Astrocyte of the cerebellum (primary cell): ENCODE measurements around the gene C16orf96.
"Not testable (repeated sequence)": the region's sequence is repeated elsewhere in the genome, so short reads cannot be mapped to it uniquely, and the experiment has no call there.

Source experiments
- DNase-seq: peaks from one replicate; pipeline ENCODE4 v3.0.0-alpha.2; 2011; ENCODE audit warnings: low read depth
- H3K4me3 ChIP-seq: 2 replicates; pipeline ENCODE4 v1.5.1; 2011; ENCODE audit warnings: mild to moderate bottlenecking, low read depth, low read length, moderate library complexity
- in situ Hi-C: cut with HindIII; loops from 2 replicates; pipeline ENCODE4 v1.10.0; 2017; ENCODE audit warnings: low sequenced_read_pairs
- TF ChIP-seq, protein P1 (sequence below): IDR thresholded peaks from 2 replicates; pipeline ENCODE4 v1.5.1; 2012; ENCODE audit warnings: low read length, low read depth, moderate library complexity, mild to moderate bottlenecking; ENCODE audit errors: missing control alignments

C16orf96 gene

DNA sequence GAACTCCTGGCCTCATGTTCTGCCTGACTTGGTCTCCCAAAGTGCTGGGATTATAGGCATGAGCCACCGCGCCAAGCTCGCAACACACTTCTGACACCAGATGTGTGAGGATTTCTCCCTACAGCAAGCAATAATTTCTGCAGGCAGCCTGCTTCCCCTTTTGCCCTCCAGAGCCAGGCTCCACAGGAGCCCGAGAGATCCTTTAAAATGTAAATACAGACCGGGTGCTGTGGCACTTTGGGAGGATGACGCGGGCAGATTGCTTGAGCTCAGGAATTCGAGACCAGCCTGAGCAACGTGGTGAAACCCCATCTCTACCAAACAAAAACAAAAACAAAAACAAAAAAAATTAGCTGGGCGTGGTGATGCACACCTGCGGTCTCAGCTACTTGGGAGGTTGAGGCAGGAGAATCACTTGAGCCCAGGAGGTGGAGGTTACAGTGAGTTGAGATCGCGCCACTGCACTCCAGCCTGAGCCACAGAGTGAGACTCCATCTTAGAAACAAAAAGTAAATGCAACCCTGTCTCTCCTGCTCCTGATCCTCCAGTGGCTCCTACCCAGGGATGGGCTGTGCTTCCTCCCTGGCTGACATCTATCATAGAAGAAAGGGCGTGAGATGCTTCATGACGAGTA lies 14.7 kb downstream of the C16orf96 start:
- TF ChIP-seq, protein P1, sequence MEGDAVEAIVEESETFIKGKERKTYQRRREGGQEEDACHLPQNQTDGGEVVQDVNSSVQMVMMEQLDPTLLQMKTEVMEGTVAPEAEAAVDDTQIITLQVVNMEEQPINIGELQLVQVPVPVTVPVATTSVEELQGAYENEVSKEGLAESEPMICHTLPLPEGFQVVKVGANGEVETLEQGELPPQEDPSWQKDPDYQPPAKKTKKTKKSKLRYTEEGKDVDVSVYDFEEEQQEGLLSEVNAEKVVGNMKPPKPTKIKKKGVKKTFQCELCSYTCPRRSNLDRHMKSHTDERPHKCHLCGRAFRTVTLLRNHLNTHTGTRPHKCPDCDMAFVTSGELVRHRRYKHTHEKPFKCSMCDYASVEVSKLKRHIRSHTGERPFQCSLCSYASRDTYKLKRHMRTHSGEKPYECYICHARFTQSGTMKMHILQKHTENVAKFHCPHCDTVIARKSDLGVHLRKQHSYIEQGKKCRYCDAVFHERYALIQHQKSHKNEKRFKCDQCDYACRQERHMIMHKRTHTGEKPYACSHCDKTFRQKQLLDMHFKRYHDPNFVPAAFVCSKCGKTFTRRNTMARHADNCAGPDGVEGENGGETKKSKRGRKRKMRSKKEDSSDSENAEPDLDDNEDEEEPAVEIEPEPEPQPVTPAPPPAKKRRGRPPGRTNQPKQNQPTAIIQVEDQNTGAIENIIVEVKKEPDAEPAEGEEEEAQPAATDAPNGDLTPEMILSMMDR = no peak
- no peak for DNase-seq
- no peak overlapping the region for H3K4me3 ChIP-seq
- in situ Hi-C loops = no loop called here

GRCh38 chr16:4572715-4573114 lies 16.6 kb downstream of the C16orf96 start:
- in situ Hi-C loops = no loop called here
- no peak for DNase-seq
- TF ChIP-seq, protein P1 = no peak
- no peak overlapping the region for H3K4me3 ChIP-seq

DNA sequence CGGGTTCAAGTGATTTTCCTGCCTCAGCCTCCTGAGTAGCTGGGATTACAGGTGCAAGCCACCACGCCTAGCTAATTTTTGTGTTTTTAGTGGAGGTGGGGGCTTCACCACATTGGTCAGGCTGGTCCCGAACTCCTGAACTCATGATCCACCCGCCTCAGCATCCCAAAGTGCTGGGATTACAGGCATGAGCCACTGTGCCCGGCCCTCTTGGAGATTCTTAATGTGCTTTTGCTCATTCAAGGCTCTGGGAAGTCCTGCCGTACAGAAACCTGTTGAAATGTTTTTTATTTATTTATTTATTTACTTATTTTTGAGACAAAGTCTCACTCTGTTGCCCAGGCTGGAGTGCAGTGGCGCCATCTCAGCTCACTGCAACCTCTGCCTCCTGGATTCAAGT lies 17.8 kb downstream of the C16orf96 start:
- DNase-seq, in situ Hi-C loops, H3K4me3 ChIP-seq: not testable (repeated sequence)

- TF ChIP-seq, protein P1 = no peak
- no peak overlapping the region for H3K4me3 ChIP-seq
- in situ Hi-C loops = no loop called here
- no peak for DNase-seq
Measured at GRCh38 chr16:4574919-4575705, 19.0 kb downstream of the C16orf96 start.

DNA sequence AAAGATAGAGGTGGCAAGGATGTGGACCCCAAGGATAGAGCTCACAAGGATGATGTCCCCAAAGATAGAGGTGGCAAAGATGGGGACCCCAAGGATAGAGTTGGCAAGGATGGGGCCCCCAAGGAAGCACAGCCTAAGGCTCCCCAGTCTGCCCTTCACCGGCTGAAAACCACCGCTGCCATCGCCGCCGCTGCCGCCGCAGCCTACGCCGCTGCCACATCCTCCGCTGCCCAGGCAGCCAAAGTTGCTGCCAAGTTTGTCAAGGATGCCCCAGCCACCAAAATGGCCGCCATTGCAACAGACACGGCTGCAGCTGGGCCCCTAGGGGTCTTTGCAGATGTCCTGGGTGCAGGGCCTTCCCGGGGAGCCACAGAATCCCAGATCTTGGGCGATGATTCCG lies 19.9 kb downstream of the C16orf96 start:
- H3K4me3 ChIP-seq = no peak overlapping the region
- TF ChIP-seq, protein P1 = no peak
- in situ Hi-C loops = no loop called here
- DNase-seq = no peak

- no peak for DNase-seq
- no peak overlapping the region for H3K4me3 ChIP-seq
- in situ Hi-C loops = no loop called here
- TF ChIP-seq, protein P1 = no peak
Measured at GRCh38 chr16:4578961-4579530, 22.9 kb downstream of the C16orf96 start.

GRCh38 chr16:4580250-4580649 lies 24.1 kb downstream of the C16orf96 start:
- no peak overlapping the region for H3K4me3 ChIP-seq
- TF ChIP-seq, protein P1 = no peak
- DNase-seq = no peak
- in situ Hi-C loops = no loop called here
